Muscle of leg (tissue), 11 donors: ENCODE data around the gene S100A9. TPM values are rescaled to one million over a fixed set of nuclear protein-coding genes. Genes with fewer than 3 reads are reported as not detected.

Source experiments
- DNase-seq: peaks from one replicate; pipeline ENCODE4 v3.0.0; 2013
- H3K27ac ChIP-seq: one replicate; pipeline ENCODE4 v1.5.1; 2013; ENCODE audit warnings: mild to moderate bottlenecking, low read length, control low read depth
- H3K27me3 ChIP-seq: one replicate; pipeline ENCODE4 v1.6.1; 2013; ENCODE audit warnings: low read length; ENCODE audit not compliant: control insufficient read depth, insufficient read depth
- H3K36me3 ChIP-seq: one replicate; pipeline ENCODE4 v1.6.1; 2013; ENCODE audit warnings: low read length; ENCODE audit not compliant: control insufficient read depth, insufficient read depth
- H3K4me1 ChIP-seq: one replicate; pipeline ENCODE4 v1.6.1; 2013; ENCODE audit warnings: low read length; ENCODE audit not compliant: control insufficient read depth, insufficient read depth
- H3K4me3 ChIP-seq: one replicate; pipeline ENCODE4 v1.5.1; 2013; ENCODE audit warnings: low read length, control low read depth
- H3K9me3 ChIP-seq: replicated peaks from 2 replicates; pipeline ENCODE4 v1.6.1; 2013; ENCODE audit warnings: low read depth, low read length; ENCODE audit not compliant: control insufficient read depth
- WGBS: methylation state at CpG from one replicate; pipeline ENCODE4 v1.1.5; 2013; ENCODE audit warnings: missing lambda C conversion rate; ENCODE audit not compliant: insufficient coverage; 5-methylcytosine and 5-hydroxymethylcytosine counted together
- polyA plus RNA-seq, 8 donors: library from polyadenylated mRNA; unstranded; fragments of 120-200 nt; gene quantifications; one replicate each; pipeline versions ENCODE4 v1.2.1 to v1.2.3, GENCODE V29; 2013; ENCODE audit warnings: inconsistent platforms in 1 of 8, low replicate concordance in 1 of 8; ENCODE audit not compliant: insufficient read length in 8 of 8, insufficient read depth in 1 of 8
- total RNA-seq: library from RNA; stranded (reverse); fragments of 120-200 nt; gene quantifications from one replicate; pipeline ENCODE4 v1.2.4, GENCODE V29; 2013

The S100A9 gene
- total and polyA plus RNA-seq, 9 donors = 17.8 to 47.3 (median 25.7) TPM

- Histone ChIP-seq H3K27me3 (peaks cover 4% of the 10 kb centered on the region), H3K36me3 (no peaks in the 10 kb centered on the region), H3K9me3 (no peaks in the 10 kb centered on the region), H3K4me3 (no peak overlapping the region), H3K4me1 (no peaks in the 10 kb centered on the region), H3K27ac (no peak overlapping the region)
- no CpG with 5 or more reads among the region's 2 CpGs for WGBS
- peak; percentile 24 for DNase-seq
These were observed 2.5 kb downstream of the S100A9 start for GRCh38 chr1:153360190-153360589.

GRCh38 chr1:153360592-153361479, 3.2 kb downstream of the S100A9 start:
- Histone ChIP-seq H3K36me3 (no peaks in the 10 kb centered on the region), H3K27me3 (peaks cover 4% of the 10 kb centered on the region), H3K9me3 (no peaks in the 10 kb centered on the region), H3K27ac (no peak overlapping the region), H3K4me3 (no peak overlapping the region), H3K4me1 (no peaks in the 10 kb centered on the region)
- DNase-seq = no peak
- WGBS = 90% methylated on average over 8 of the region's 11 CpGs

- no peak overlapping the region for H3K4me3 ChIP-seq
- H3K4me1 ChIP-seq = no peaks in the 10 kb centered on the region
- no peak for DNase-seq
- peaks cover 4% of the 10 kb centered on the region for H3K27me3 ChIP-seq
- no peak overlapping the region for H3K27ac ChIP-seq
- WGBS = 78% methylated on average over 2 of the region's 4 CpGs
- no peaks in the 10 kb centered on the region for H3K36me3 ChIP-seq
- no peaks in the 10 kb centered on the region for H3K9me3 ChIP-seq
These were observed 3.9 kb downstream of the S100A9 start for GRCh38 chr1:153361480-153362109.

GRCh38 chr1:153362187-153362775, 4.6 kb downstream of the S100A9 start:
- H3K36me3 ChIP-seq = no peaks in the 10 kb centered on the region
- 63% methylated on average over 2 of the region's 3 CpGs for WGBS
- H3K27me3 ChIP-seq = peaks cover 4% of the 10 kb centered on the region
- H3K4me3 ChIP-seq = no peak overlapping the region
- no peaks in the 10 kb centered on the region for H3K4me1 ChIP-seq
- no peak for DNase-seq
- no peak overlapping the region for H3K27ac ChIP-seq
- H3K9me3 ChIP-seq = no peaks in the 10 kb centered on the region

DNA sequence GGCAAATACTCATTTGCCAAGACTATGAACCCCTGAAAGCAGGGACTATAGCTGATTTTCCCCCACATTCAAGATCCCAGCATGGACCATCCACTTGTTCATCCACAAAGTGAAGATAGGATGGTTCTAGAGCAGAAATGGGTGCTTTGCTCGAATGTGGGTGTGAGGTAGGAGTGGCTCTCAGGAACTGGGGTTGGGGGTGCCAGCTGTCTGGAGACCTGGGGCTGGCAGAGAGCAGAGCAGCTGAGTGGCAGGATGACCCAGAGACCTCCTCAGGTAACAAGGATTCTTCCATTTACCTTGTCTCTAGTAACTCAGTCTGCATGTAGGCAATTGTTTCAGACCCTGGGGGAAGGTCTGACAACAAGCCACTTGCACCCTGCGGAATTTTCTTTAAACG, 6.0 kb downstream of the S100A9 start:
- H3K27me3 ChIP-seq = peaks cover 4% of the 10 kb centered on the region
- H3K27ac ChIP-seq = no peak overlapping the region
- no peak overlapping the region for H3K4me3 ChIP-seq
- H3K9me3 ChIP-seq = no peaks in the 10 kb centered on the region
- DNase-seq = no peak
- H3K4me1 ChIP-seq = no peaks in the 10 kb centered on the region
- H3K36me3 ChIP-seq = no peaks in the 10 kb centered on the region
- 75% methylated on average over 1 of the region's 3 CpGs for WGBS

DNA sequence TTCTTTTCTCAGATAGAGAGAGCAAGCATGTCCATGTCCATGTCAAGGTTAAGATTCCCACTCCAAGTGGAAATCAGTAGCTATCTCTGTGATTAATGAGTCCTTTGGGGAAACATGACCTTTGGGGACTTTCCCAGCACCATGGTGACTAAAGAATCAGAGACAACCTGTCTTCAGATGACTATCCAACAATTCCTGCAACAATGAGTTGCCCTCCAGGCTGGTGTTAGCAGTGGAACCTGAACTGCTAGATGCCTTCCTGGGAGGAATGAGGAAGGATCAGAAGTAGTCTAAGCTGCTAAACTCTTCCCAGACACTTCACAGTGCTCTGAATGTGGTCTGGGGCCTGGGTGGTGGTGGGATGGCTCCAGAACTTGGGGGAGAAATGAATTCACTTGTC, 6.5 kb downstream of the S100A9 start:
- no peak overlapping the region for H3K27ac ChIP-seq
- H3K9me3 ChIP-seq = no peaks in the 10 kb centered on the region
- DNase-seq = no peak
- H3K4me3 ChIP-seq = no peak overlapping the region
- H3K27me3 ChIP-seq = peaks cover 4% of the 10 kb centered on the region
- H3K36me3 ChIP-seq = no peaks in the 10 kb centered on the region
- H3K4me1 ChIP-seq = no peaks in the 10 kb centered on the region

GRCh38 chr1:153364766-153365666, 7.4 kb downstream of the S100A9 start:
- no peaks in the 10 kb centered on the region for H3K4me1 ChIP-seq
- H3K27me3 ChIP-seq = peaks cover 4% of the 10 kb centered on the region
- no peak overlapping the region for H3K4me3 ChIP-seq
- H3K9me3 ChIP-seq = no peaks in the 10 kb centered on the region
- WGBS = 73% methylated on average over 9 of the region's 12 CpGs
- no peak overlapping the region for H3K27ac ChIP-seq
- no peak for DNase-seq
- no peaks in the 10 kb centered on the region for H3K36me3 ChIP-seq

DNA sequence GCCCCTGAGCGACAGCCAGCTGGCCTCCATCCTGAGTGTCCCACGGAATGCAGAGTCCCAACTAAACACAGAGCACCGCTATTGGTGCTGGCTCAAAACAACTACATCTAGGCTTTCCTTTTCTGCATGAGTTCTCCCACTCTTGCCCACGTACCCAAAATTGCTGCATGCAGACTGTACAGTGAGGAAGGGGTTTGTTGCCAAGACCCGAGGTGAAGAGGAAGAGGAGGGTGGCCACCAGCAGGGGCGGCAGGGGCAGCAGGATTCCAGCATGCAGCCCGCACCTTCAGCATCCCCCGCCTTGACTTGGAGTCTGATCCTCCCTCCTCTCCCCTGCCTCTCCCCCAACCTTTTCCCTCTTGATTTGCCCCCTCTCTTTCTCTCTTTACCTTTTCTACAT, 8.0 kb downstream of the S100A9 start:
- Histone ChIP-seq H3K27ac (no peak overlapping the region), H3K27me3 (peaks cover 4% of the 10 kb centered on the region), H3K9me3 (no peaks in the 10 kb centered on the region), H3K4me1 (no peaks in the 10 kb centered on the region), H3K36me3 (no peaks in the 10 kb centered on the region), H3K4me3 (no peak overlapping the region)
- WGBS = 73% methylated on average over 4 of the region's 8 CpGs
- DNase-seq = no peak

DNA sequence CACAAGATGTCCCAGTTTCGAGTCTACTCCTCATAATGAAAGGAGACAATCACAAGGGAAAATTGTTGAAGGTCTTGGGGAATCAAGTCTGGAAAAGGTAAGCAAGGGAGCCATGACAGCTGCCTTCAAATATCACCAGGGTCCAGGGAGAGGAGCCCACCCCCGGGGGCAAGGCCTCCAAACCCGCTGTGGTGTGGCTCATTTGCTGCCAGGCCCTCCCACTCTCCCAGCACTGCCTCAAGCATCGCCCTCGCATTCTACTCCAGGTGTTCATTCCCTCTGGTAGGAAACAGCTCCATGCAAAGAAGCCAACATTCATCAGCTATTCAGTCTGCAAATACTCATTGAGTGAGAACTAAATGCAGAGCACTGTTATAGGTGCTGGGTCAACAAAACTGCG, 8.6 kb downstream of the S100A9 start:
- H3K4me1 ChIP-seq = no peaks in the 10 kb centered on the region
- WGBS = 54% methylated on average over 1 of the region's 6 CpGs

More for the DNA sequence above, 8.6 kb downstream of the S100A9 start:
- H3K36me3 ChIP-seq = no peaks in the 10 kb centered on the region
- no peak overlapping the region for H3K4me3 ChIP-seq
- peaks cover 4% of the 10 kb centered on the region for H3K27me3 ChIP-seq
- H3K9me3 ChIP-seq = no peaks in the 10 kb centered on the region
- no peak overlapping the region for H3K27ac ChIP-seq
- no peak for DNase-seq
